Fibroblast of peridontal ligament (primary cell): ENCODE measurements around the gene IST1.

Source experiments
- DNase-seq: peaks from one replicate; pipeline ENCODE4 v3.0.0-alpha.2; 2010; ENCODE audit errors: extremely low read depth

Gene IST1

DNA sequence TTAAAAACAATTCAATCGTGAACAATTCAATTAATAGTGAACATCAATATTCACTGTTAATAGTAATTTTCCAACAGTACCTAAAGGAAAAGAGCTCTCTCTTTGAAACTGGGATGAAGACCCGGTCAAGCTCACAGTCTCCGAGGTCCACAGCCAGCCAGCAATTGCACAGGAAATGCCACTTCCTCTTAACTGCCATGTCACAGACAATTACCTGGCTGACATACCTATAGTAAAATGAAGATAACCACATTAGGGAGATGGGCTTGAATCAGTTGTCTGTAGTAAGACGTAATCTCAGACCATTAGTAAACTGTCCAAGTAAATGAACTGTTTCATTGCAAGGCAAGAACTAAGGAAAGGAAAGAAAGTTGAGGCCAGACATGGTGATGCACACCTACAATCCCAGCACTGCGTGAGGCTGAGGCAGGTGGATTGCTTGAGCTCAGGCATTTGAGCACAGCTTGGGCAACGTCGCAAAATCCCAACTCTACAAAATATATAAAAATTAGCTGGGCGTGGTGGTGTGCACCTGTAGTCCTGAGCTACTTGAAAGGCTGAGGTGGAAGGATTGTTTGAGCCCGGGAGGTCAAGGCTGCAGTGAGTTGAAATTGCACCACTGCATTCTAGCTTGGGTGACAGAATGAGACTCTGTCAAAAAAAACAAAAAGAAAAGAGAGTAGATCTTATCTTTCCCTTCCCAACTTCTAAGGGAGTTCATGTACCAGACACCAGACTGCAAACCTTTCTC is 68.0 kb downstream of the IST1 start:
- no peak for DNase-seq

DNA sequence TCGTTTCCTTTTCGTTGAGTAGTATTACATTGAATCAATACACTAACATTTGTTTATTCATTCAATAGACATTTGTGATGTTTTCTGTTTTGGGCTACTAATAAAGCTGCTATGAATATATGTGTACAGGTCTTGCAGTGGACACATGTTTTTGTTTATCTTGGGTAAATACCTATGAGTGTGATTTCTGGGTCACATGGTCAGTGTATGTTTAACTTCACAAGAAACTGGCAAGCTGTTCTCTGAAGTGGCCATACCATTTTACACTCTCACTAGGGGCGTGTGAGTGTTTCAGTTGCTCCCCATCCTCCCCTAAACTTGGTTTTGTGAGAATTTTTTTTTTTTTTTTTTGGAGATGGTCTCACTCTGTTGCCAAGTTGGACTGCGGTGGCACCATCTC is 69.9 kb downstream of the IST1 start:
- DNase-seq, result no peak

DNA sequence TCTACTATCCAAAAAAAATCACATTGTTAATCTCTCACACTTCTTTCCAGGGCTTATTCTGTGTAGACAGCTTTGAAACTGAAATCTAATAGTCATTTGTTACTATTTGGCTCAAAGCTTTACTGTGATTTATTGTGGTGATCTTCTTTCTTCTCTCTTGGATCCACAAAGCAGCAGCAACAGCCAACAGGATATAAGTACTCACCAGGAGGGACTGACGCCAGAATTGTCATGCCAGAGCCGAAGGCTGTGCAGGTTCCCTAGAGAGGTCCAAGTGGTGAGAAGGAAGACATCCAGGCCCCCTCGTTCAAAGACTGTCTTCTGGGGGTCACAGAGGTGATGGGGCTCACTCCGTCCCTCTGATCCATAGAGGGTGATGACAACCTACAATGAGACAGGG is 71.6 kb downstream of the IST1 start:
- no peak for DNase-seq

DNA sequence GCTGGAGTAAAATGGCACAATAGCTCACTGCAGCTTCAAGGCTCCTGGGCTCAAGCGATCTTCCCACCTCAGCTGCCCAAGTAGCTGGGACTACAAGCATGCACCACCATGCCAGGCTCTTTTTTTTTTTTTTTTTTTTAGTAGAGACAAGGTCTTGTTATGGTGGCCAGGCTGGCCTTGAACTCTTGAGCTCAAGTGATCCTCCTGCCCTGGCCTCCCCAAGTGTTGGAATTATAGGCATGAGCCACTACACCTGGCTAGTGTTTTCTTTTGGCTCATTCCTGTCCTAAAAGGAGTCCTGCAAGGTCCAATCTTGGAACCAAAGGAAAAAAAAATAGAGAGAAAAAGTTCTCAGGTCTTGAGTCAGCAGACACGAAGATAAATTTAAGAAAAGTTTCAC is 74.0 kb downstream of the IST1 start:
- DNase-seq, result no peak

DNA sequence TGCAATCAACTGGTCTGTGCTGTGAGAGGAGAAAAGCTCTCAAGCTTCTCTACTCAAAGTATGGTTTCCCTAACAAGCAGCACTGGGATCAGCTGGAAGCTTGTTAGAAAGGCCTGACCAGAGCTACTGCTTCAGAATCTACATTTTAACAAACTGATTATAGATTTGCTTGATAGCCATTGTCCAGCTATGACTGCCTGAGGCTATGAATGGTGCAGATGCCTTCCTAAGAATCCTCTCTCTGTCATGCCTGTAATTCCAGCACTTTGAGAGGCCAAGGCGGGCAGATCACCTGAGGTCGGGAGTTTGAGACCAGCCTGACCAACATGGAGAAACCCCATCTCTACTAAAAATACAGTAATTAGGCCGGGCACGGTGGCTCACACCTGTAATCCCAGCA is 76.2 kb downstream of the IST1 start:
- no peak for DNase-seq

DNA sequence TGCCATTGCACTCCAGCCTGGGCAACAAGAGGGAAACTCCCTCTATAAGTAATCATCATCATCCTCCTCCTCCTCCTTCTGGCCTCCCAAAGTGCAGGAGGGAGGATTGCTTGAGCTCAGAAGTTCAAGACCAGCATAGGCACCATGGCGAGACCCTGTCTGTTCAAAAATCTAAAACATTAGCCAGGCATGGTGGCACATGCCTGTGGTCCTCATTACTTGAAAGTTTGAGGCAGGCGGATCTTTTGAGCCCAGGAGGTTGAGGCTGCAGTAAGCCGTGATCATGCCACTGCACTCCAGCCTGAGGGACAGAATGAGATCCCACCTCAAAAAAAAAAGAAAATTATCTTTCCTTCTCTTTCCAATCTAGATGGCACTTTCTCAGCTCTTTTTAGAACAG is 77.0 kb downstream of the IST1 start:
- no peak for DNase-seq

DNA sequence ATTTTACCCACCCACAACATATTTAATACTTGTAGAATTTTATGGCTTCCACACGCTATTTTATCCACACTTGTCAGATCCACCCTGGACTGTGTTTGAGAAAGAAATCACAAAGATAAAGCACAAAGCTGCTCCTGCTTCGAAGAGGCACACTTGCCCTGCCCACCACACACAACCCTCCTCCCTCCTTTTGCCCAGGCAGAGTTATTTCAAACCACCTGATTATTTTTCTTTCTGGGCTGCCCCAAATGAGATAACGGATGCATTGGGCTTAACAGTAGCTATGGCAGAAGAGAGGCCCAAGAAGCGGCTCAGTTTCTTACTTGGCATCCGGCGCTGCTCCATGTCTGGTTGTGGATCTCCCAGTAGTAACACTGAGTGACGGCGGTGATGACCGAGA is 77.7 kb downstream of the IST1 start:
- no peak for DNase-seq

DNA sequence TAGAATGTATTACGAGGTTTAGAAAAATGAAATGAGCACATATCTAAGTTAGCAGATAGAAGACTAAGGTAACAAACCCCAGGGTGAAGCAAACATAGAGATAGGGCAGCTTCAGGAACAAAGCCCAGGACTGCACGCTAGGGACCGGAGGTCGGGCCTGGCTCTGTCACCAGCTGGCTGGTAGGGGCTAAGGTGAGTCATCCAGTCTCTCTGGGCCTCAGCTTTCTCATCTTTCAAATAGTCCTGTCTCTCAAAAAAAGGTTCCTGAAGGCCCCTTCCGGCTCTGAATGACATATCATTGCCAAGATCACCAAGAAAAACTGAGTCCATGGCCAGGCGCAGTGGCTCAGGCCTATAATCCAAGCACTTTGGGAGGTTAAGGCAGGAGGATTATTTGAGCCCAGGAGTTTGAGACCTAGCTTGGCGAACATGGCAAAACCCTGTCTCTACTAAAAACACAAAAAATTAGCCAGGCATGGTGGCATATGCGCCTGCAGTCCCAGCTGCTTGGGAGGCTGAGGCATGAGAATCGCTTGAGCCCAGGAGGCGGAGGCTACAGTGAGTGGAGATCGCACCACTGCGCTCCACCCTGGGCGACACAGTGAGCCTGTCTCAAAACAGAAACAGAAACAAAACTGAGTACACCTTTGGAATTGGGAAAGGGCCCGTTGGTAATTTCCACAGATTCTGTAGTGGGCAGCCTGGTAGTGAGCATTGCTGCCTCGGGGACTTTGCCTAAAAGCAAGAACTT is 78.9 kb downstream of the IST1 start:
- DNase-seq, result no peak
